Right atrium auricular region (tissue), 2 donors: ENCODE measurements around the gene QARS1. TPM values are rescaled to one million over a fixed set of nuclear protein-coding genes. Genes with fewer than 3 reads are reported as not detected.

Experiments
- DNase-seq: peaks from one replicate; pipeline ENCODE4 v3.0.0-alpha.2; 2019; ENCODE audit warnings: low spot score
- H3K27ac ChIP-seq, 2 donors: fragments of 200-600 bp; sonication (generic); 1 replicate in 1 of 2; 2 replicates in 1 of 2; pipeline ENCODE4 v1.5.1; 2016 to 2019
- H3K27me3 ChIP-seq, 2 donors: fragments of 200-600 bp; sonication (generic); one replicate each; pipeline versions ENCODE4 v1.5.1 to v1.6.0; 2017 to 2019
- H3K36me3 ChIP-seq: fragments of 200-600 bp; sonication (generic); one replicate; pipeline ENCODE4 v1.5.1; 2016
- H3K4me1 ChIP-seq, 2 donors: fragments of 200-600 bp; sonication (generic); one replicate each; pipeline versions ENCODE4 v1.5.1 to v1.6.0; 2017 to 2019
- H3K4me3 ChIP-seq, 2 donors: fragments of 200-600 bp; sonication (generic); 1 replicate in 1 of 2; 2 replicates in 1 of 2; pipeline ENCODE4 v1.5.1; 2017 to 2019; ENCODE audit warnings: mild to moderate bottlenecking in 1 of 2, moderate library complexity in 1 of 2
- H3K9me3 ChIP-seq, 2 donors: fragments of 200-600 bp; sonication (generic); one replicate each; pipeline ENCODE4 v1.5.1; 2019
- CTCF ChIP-seq, 2 donors: fragments of 200-600 bp; sonication (generic); IDR thresholded peaks; one replicate each; pipeline ENCODE4 v1.5.1; 2019; ENCODE audit warnings: antibody characterized with exemption in 2 of 2
- microRNA-seq, 2 donors: library from miRNA; unstranded; fragments of <30 nt; microRNA quantifications; one replicate each; pipeline ENCODE4, GENCODE V29; 2016 to 2017; ENCODE audit warnings: borderline number of aligned reads in 2 of 2, borderline replicate concordance in 1 of 2
- total RNA-seq, 2 donors: library from RNA; depleted of rRNA; stranded (reverse); fragments of >200 nt; gene quantifications; one replicate each; pipeline ENCODE4 v1.1.0, GENCODE V29; 2016

Gene QARS1
- total RNA-seq, 2 donors from 2014 or later: 118 to 138 TPM

- H3K4me3 ChIP-seq: no peak overlapping the region
- peaks cover 60% of the 10 kb centered on the region for H3K36me3 ChIP-seq
- peaks cover 0 to 5% of the 10 kb centered on the region in 2 donors for H3K4me1 ChIP-seq
- no peaks in the 10 kb centered on the region for H3K9me3 ChIP-seq
- no peak overlapping the region for H3K27ac ChIP-seq
- TF ChIP-seq CTCF (IDR thresholded peaks at IDR 0.05): no peak
- H3K27me3 ChIP-seq: no peaks in the 10 kb centered on the region
- DNase-seq: no peak
Observed at GRCh38 chr3:49076116-49076515, 28.4 kb downstream of the QARS1 start.

- H3K27ac ChIP-seq: no peak overlapping the region
- no peak for TF ChIP-seq CTCF (IDR thresholded peaks at IDR 0.05)
- no peaks in the 10 kb centered on the region for H3K4me1 ChIP-seq
- no peak for DNase-seq
- H3K27me3 ChIP-seq: no peaks in the 10 kb centered on the region
- peaks cover 73% of the 10 kb centered on the region for H3K36me3 ChIP-seq
- no peaks in the 10 kb centered on the region for H3K9me3 ChIP-seq
- H3K4me3 ChIP-seq: no peak overlapping the region
Observed at GRCh38 chr3:49058011-49058410, 46.5 kb downstream of the QARS1 start.

DNA sequence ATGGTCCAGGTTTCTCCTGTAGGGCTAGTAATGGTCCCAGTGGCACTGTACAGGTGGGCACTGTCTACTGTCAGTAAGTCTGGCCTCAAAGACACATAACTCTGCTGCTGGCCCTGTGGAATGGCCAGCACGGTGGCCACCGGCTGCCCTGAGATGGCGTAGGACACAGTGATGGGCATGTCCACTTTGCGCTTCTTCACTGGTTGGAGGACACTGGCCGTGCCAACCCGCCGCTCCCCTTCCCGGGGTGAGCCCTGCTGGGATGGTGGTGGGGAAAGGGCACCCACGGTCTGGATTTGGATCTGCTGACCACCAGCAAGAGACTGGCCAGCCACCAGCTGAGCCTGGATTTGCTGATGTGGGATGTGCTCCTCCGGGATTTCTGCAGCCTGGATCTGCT, 47.3 kb downstream of the QARS1 start:
- H3K36me3 ChIP-seq: peaks cover 66% of the 10 kb centered on the region
- H3K4me1 ChIP-seq: no peaks in the 10 kb centered on the region
- no peak for DNase-seq
- no peak overlapping the region for H3K27ac ChIP-seq
- H3K4me3 ChIP-seq: no peak overlapping the region
- H3K27me3 ChIP-seq: no peaks in the 10 kb centered on the region
- H3K9me3 ChIP-seq: no peaks in the 10 kb centered on the region
- TF ChIP-seq CTCF (IDR thresholded peaks at IDR 0.05): no peak

DNA sequence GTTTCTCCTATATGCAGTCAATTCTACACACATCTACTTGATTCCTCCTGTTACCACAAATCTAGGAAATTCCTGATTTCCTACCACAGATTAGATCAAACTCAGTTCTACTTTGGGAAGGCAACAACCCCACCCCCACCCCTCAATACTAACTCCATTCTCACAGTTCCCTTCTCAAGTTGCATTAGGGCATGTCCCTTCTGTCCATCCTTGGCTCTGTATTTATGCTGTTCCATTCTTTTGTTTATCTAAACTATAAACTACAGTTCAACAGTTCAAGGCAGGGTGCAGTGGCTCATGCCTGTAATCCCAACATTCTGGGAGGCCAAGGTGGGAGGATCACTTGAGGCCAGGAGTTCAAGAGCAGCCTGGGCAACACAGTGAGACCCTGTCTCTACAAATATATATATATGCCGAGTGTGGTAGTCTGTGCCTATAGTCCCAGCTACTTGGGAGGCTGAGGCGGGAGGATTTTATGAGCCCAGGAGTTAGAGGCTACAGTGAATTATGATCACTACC, 50.2 kb downstream of the QARS1 start:
- H3K9me3 ChIP-seq: no peaks in the 10 kb centered on the region
- DNase-seq: no peak
- H3K36me3 ChIP-seq: peaks cover 49% of the 10 kb centered on the region
- no peak overlapping the region for H3K4me3 ChIP-seq
- no peak for TF ChIP-seq CTCF (IDR thresholded peaks at IDR 0.05)
- no peak overlapping the region for H3K27ac ChIP-seq
- H3K27me3 ChIP-seq: no peaks in the 10 kb centered on the region
- H3K4me1 ChIP-seq: no peaks in the 10 kb centered on the region

- no peak for DNase-seq
- no peaks in the 10 kb centered on the region for H3K27me3 ChIP-seq
- H3K36me3 ChIP-seq: peaks cover 48% of the 10 kb centered on the region
- H3K27ac ChIP-seq: no peak overlapping the region
- H3K9me3 ChIP-seq: no peaks in the 10 kb centered on the region
- no peak overlapping the region for H3K4me3 ChIP-seq
- H3K4me1 ChIP-seq: no peaks in the 10 kb centered on the region
- no peak for TF ChIP-seq CTCF (IDR thresholded peaks at IDR 0.05)
Observed at GRCh38 chr3:49053543-49053942, 51.0 kb downstream of the QARS1 start.

Small RNA genes lying within 50 kb of the gene (microRNA-seq; reads per million reads assigned to microRNA genes)
- 0 reads per million in 2 donors for gene MIR6890

Other genes with a start within 250 kb of the QARS1 start
- 10 to 100 TPM; 58.8 to 67.7 TPM for gene SLC25A20, start 205.9 kb downstream of the QARS1 start, total RNA-seq
- gene ARIH2, start 185.9 kb downstream of the QARS1 start, total RNA-seq: 100 to 1,000 TPM; 135 to 140 TPM
- gene P4HTM, start 114.5 kb downstream of the QARS1 start, total RNA-seq: 10 to 100 TPM; 40.5 to 45.4 TPM
- 10 to 100 TPM; 51.2 to 71.1 TPM for gene WDR6, start 97.4 kb downstream of the QARS1 start, total RNA-seq
- 10 to 100 TPM in 1 of 2 donors, 1 to 10 TPM in 1; 9.5 to 11.8 TPM for gene DALRD3, start 86.2 kb downstream of the QARS1 start, total RNA-seq
- gene NDUFAF3, start 82.6 kb downstream of the QARS1 start, total RNA-seq: 100 to 1,000 TPM; 182 to 297 TPM
- 10 to 100 TPM; 32.1 to 68.7 TPM for gene IMPDH2, start 75.4 kb downstream of the QARS1 start, total RNA-seq
- 10 to 100 TPM; 39.1 to 46.8 TPM for gene QRICH1, start 10.7 kb downstream of the QARS1 start, total RNA-seq
- gene USP19, start 16.1 kb upstream of the QARS1 start, total RNA-seq: 10 to 100 TPM; 49.3 to 58.7 TPM
- gene LAMB2, start 28.3 kb upstream of the QARS1 start, total RNA-seq: 1,000 to 10,000 TPM; 1,056 to 1,180 TPM
- 10 to 100 TPM; 16.7 to 25.2 TPM for gene CCDC71, start 61.6 kb upstream of the QARS1 start, total RNA-seq
- gene KLHDC8B, start 66.8 kb upstream of the QARS1 start, total RNA-seq: 10 to 100 TPM; 51.2 to 80.9 TPM
- 1 to 10 TPM; 1.0 to 1.5 TPM for gene C3orf62, start 172.5 kb upstream of the QARS1 start, total RNA-seq
- gene USP4, start 235.3 kb upstream of the QARS1 start, total RNA-seq: 10 to 100 TPM in 1 of 2 donors, 1 to 10 TPM in 1; 9.8 to 13.5 TPM